HEK293T (cell line): ENCODE measurements around the gene IKZF3.

Source experiments
- CTCF ChIA-PET: fragments of 350-600 bp; formaldehyde crosslinking; extraction: SDS; loops from one replicate; lab custom pipeline; 2021; ENCODE audit warnings: antibody characterized with exemption, inconsistent platforms; lab: Yijun Ruan, JAX
- POLR2A ChIA-PET: fragments of 350-600 bp; formaldehyde crosslinking; extraction: SDS; loops from one replicate; lab custom pipeline; 2020; ENCODE audit warnings: antibody characterized with exemption, inconsistent platforms; lab: Yijun Ruan, JAX
- DNase-seq: peaks from one replicate; pipeline ENCODE4 v3.0.0; 2012; ENCODE audit warnings: mixed read lengths; ENCODE audit errors: extremely low spot score
- ARNT ChIP-seq: fragments of 450-650 bp; IDR thresholded peaks from 2 replicates; pipeline ENCODE4 v1.6.1; 2017; ENCODE audit warnings: mild to moderate bottlenecking
- BHLHE40 ChIP-seq: fragments of 450-650 bp; IDR thresholded peaks from 2 replicates; pipeline ENCODE4 v1.6.1; 2016; ENCODE audit warnings: mild to moderate bottlenecking, moderate library complexity, borderline replicate concordance
- CTBP1 ChIP-seq: fragments of 450-650 bp; IDR thresholded peaks from 2 replicates; pipeline ENCODE4 v1.6.1; 2016; ENCODE audit warnings: borderline replicate concordance
- ELF4 ChIP-seq: fragments of 450-650 bp; IDR thresholded peaks from 2 replicates; pipeline ENCODE4 v1.6.1; 2017; ENCODE audit warnings: antibody characterized with exemption
- FOXA1 ChIP-seq: fragments of 450-650 bp; IDR thresholded peaks from 2 replicates; pipeline ENCODE4 v1.6.1; 2016; ENCODE audit warnings: mild to moderate bottlenecking
- FOXK2 ChIP-seq: fragments of 450-650 bp; IDR thresholded peaks from 2 replicates; pipeline ENCODE4 v1.6.1; 2016; ENCODE audit warnings: mild to moderate bottlenecking
- FOXM1 ChIP-seq: fragments of 450-650 bp; IDR thresholded peaks from 2 replicates; pipeline ENCODE4 v1.6.1; 2017; ENCODE audit warnings: mild to moderate bottlenecking, borderline replicate concordance
- HDGF ChIP-seq: fragments of 450-650 bp; IDR thresholded peaks from 2 replicates; pipeline ENCODE4 v1.6.1; 2017; ENCODE audit warnings: antibody characterized with exemption, borderline replicate concordance
- L3MBTL2 ChIP-seq: fragments of 450-650 bp; conservative IDR thresholded peaks from 2 replicates; pipeline ENCODE4 v1.6.1; 2016; ENCODE audit warnings: mild to moderate bottlenecking
- LEF1 ChIP-seq: fragments of 450-650 bp; IDR thresholded peaks from 2 replicates; pipeline ENCODE4 v1.6.1; 2017; ENCODE audit warnings: mild to moderate bottlenecking, borderline replicate concordance
- NFRKB ChIP-seq: fragments of 450-650 bp; IDR thresholded peaks from 2 replicates; pipeline ENCODE4 v1.6.1; 2016; ENCODE audit warnings: mild to moderate bottlenecking, moderate library complexity
- SP1 ChIP-seq: fragments of 450-650 bp; IDR thresholded peaks from 2 replicates; pipeline ENCODE4 v1.6.1; 2017
- SUZ12 ChIP-seq: fragments of 450-650 bp; IDR thresholded peaks from 2 replicates; pipeline ENCODE4 v1.6.1; 2016; ENCODE audit warnings: mild to moderate bottlenecking
- TARDBP ChIP-seq: fragments of 450-650 bp; IDR thresholded peaks from 2 replicates; pipeline ENCODE4 v1.6.1; 2016
- ZNF384 ChIP-seq: fragments of 450-650 bp; IDR thresholded peaks from 2 replicates; pipeline ENCODE4 v1.6.1; 2016
- TF ChIP-seq, protein P1 (sequence below): fragments of 450-650 bp; IDR thresholded peaks from 2 replicates; pipeline ENCODE4 v1.6.1; 2016

Gene IKZF3

DNA sequence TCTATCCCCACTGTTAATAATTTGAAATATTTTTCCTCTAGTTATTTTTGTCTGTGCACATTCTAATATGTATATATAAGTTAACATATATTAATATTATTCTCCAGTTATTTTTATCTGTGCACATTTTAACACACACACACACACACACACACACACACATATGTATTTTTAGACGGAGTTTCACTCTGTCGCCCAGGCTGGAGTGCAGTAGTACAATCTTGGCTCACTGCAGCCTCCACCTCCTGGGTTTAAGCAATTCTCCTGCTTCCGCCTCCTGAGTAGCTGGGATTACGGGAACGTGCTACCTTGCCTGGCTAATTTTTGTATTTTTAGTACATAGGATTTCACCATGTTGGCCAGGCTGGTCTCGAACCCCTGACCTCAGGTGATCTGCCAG is 146.5 kb downstream of the IKZF3 start:
- no peak for DNase-seq
- TF ChIP-seq, protein P1, sequence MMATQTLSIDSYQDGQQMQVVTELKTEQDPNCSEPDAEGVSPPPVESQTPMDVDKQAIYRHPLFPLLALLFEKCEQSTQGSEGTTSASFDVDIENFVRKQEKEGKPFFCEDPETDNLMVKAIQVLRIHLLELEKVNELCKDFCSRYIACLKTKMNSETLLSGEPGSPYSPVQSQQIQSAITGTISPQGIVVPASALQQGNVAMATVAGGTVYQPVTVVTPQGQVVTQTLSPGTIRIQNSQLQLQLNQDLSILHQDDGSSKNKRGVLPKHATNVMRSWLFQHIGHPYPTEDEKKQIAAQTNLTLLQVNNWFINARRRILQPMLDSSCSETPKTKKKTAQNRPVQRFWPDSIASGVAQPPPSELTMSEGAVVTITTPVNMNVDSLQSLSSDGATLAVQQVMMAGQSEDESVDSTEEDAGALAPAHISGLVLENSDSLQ = no peak
- TF ChIP-seq LEF1 (no peak), L3MBTL2 (no peak), ZNF384 (no peak), SP1 (no peak), SUZ12 (no peak), TARDBP (no peak), HDGF (no peak), BHLHE40 (no peak), CTBP1 (no peak), NFRKB (no peak), ARNT (no peak), ELF4 (no peak), FOXM1 (no peak), FOXA1 (no peak), FOXK2 (no peak)
- ChIA-PET POLR2A (no interaction called here), CTCF (no interaction called here)

DNA sequence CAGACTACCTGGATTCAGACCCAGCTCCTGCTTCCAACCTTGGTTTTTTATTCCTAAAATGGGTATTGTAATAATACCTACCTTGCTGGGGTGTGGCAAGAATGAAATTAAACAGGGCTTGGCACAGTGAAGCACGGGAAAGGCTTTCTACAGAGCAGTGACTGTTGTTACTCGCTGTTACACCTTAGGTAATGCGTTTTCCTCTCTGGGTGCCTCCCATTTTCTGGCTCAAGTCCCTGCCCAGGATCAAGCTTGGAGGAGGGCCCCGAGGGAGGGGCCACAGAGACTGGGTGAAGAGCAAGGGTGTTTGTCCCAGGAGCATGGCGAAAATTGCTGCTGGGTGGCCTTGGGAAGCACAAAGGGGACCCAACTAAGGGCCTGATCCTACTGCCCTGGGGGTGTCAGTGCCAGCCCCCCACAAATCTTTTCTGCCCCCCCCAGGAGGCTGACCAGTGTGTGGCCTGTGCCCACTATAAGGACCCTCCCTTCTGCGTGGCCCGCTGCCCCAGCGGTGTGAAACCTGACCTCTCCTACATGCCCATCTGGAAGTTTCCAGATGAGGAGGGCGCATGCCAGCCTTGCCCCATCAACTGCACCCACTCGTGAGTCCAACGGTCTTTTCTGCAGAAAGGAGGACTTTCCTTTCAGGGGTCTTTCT is 147.1 kb downstream of the IKZF3 start:
- CTCF ChIA-PET = no interaction called here

DNA sequence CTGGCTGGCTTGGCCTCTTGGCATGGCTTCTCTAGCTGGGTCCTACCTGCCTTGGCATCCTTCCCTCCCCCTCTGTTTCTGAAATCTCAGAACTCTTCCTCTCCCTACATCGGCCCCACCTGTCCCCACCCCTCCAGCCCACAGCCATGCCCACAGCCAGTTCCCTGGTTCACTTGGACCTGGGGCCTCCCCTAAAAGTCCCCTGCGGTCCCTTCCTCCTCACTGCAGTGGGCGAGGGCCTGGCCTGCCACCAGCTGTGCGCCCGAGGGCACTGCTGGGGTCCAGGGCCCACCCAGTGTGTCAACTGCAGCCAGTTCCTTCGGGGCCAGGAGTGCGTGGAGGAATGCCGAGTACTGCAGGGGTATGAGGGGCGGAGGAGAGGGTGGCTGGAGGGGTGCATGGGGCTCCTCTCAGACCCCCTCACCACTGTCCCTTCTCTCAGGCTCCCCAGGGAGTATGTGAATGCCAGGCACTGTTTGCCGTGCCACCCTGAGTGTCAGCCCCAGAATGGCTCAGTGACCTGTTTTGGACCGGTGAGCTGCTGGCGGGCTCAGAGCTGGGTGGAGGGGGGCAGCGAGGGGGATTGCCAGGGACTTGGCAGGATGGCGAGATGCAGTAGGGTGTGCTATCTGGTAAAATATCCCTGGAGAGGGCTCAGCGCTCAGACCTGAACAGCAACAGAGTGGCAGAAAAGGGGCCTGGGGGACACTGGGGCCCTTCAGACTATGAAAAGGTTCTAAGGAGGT is 147.9 kb downstream of the IKZF3 start:
- ChIA-PET CTCF (no interaction called here), POLR2A (no interaction called here)
- TF ChIP-seq TARDBP (no peak), BHLHE40 (no peak), ZNF384 (no peak), NFRKB (no peak), SP1 (no peak), L3MBTL2 (no peak), ARNT (no peak), LEF1 (no peak), ELF4 (no peak), FOXA1 (no peak), SUZ12 (no peak), HDGF (no peak), FOXM1 (no peak), CTBP1 (no peak), FOXK2 (no peak)
- TF ChIP-seq, protein P1 = no peak
- no peak for DNase-seq

More for the DNA sequence above, 147.1 kb downstream of the IKZF3 start:
- POLR2A ChIA-PET = no interaction called here
- DNase-seq = no peak
- TF ChIP-seq, protein P1 = no peak
- TF ChIP-seq FOXK2 = no peak
- TF ChIP-seq ELF4 = no peak
- TF ChIP-seq HDGF = no peak
- TF ChIP-seq CTBP1 = no peak
- TF ChIP-seq ARNT = no peak
- no peak for TF ChIP-seq FOXM1
- no peak for TF ChIP-seq SP1
- TF ChIP-seq SUZ12 = no peak
- TF ChIP-seq FOXA1 = no peak
- TF ChIP-seq TARDBP = no peak
- no peak for TF ChIP-seq ZNF384
- TF ChIP-seq LEF1 = no peak

DNA sequence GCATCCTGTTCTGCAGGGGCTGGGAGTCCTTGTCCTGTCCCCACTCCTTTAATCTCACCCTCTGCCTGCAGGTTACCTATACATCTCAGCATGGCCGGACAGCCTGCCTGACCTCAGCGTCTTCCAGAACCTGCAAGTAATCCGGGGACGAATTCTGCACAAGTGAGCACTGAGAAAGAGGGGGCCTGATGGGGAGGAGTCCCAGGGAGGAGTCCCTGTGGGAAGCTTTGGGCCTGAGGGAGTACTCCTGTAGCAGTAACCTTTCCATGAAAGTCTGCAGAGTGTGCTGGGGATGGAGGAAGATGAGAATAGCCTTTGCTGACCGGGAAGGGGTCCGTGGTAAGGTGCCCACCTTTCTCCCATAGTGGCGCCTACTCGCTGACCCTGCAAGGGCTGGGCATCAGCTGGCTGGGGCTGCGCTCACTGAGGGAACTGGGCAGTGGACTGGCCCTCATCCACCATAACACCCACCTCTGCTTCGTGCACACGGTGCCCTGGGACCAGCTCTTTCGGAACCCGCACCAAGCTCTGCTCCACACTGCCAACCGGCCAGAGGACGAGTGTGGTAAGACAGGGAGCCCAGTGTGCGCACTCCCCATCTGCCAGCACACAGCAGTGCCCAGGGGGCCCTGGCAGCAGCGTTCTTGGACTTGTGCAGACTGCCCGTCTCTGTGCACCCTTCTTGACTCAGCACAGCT is 148.6 kb downstream of the IKZF3 start:
- DNase-seq = no peak
- TF ChIP-seq NFRKB = no peak
- no peak for TF ChIP-seq BHLHE40
- TF ChIP-seq TARDBP = no peak
- no peak for TF ChIP-seq SUZ12
- no peak for TF ChIP-seq HDGF
- no peak for TF ChIP-seq ZNF384
- ChIA-PET CTCF (interaction anchor here (1.0 kb wide), 1 partner anchor 15 kb away, joined by 4 read pairs; the partner anchor contains the start of gene MIEN1), POLR2A (interaction anchor here (1.1 to 1.7 kb wide), 2 partner anchors 16 to 28 kb away, joined by 4 to 6 read pairs; partner anchors contain the start of genes ERBB2 and PGAP3)

DNA sequence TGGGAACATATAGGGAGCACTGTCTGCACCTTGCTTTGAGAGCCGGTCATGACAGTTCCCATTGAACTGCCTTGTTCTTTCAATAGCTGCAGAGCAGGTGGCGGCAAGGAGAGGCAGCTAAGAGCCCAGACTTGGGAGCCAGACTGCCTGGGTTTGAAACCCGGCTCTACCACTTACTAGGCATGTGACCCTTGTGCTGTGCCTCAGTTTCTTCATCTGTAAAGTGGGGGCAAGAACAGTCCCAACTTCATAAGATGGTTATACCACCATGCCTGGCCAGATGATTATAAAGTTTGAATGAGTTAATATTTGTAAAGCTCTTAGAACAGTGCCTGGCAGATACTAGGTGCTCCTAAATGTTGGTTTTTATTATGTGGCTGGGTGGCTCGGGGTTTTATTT is 149.9 kb downstream of the IKZF3 start:
- DNase-seq = no peak
- no peak for TF ChIP-seq NFRKB
- TF ChIP-seq TARDBP = no peak
- TF ChIP-seq, protein P1 = no peak
- TF ChIP-seq LEF1 = no peak
- no peak for TF ChIP-seq HDGF
- no peak for TF ChIP-seq FOXA1
- TF ChIP-seq L3MBTL2 = no peak
- no peak for TF ChIP-seq ARNT
- no peak for TF ChIP-seq FOXK2
- no peak for TF ChIP-seq ZNF384
- TF ChIP-seq CTBP1 = no peak
- TF ChIP-seq SUZ12 = no peak
- no peak for TF ChIP-seq ELF4
- no peak for TF ChIP-seq BHLHE40
- no peak for TF ChIP-seq SP1
- TF ChIP-seq FOXM1 = no peak
- ChIA-PET POLR2A (interaction anchor here (1.7 kb wide), 1 partner anchor 14 kb away, joined by 6 read pairs; the partner anchor contains the start of gene ERBB2), CTCF (interaction anchor here (0.7 to 1.3 kb wide), 3 partner anchors 14 to 93 kb away, joined by 3 to 4 read pairs (median 3); partner anchors contain the start of genes ERBB2 and MIEN1)
